Tibial nerve (tissue), 4 donors: ENCODE data around the gene PROCA1.

Experiments used
- EP300 ChIP-seq, 2 donors: sonication (generic); formaldehyde crosslinking; IDR thresholded peaks; one replicate each; pipeline ENCODE4 v1.6.1; 2017; ENCODE audit warnings: antibody characterized with exemption in 2 of 2, mild to moderate bottlenecking in 1 of 2
- POLR2A ChIP-seq, 2 donors: fragments of 450-650 bp; IDR thresholded peaks; one replicate each; pipeline ENCODE4 v1.6.1; 2017; ENCODE audit warnings: antibody characterized with exemption in 2 of 2, mild to moderate bottlenecking in 2 of 2, moderate library complexity in 2 of 2
- TF ChIP-seq, protein P1 (sequence below), 5 experiments: fragments of 200-600 bp in 3 of 5; fragments of 450-650 bp in 2 of 5; sonication (generic) in 3 of 5; IDR thresholded peaks; one replicate each; pipeline ENCODE4 v1.5.1; 2016 to 2019; ENCODE audit warnings: antibody characterized with exemption in 5 of 5, mild to moderate bottlenecking in 3 of 5, moderate library complexity in 2 of 5

DNA sequence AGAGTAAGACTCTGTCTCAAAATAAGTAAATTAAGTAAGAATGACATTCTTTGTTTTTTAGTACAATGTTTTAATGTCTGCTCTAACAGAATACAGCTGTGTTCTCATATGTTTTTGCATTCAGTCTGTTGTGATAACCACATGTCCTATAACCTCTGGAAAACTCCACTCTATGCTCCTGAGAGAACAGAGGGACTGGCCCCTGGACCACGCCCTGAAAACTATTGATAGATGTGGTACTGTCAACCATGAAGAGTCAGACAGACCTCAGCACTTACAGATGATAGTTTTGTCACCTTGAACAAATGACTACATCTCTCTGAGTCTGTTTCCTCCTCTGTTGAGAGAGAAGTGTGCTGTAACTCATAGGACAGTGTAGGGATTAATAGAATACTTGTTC, 41.8 kb downstream of the PROCA1 start:
- TF ChIP-seq, protein P1, sequence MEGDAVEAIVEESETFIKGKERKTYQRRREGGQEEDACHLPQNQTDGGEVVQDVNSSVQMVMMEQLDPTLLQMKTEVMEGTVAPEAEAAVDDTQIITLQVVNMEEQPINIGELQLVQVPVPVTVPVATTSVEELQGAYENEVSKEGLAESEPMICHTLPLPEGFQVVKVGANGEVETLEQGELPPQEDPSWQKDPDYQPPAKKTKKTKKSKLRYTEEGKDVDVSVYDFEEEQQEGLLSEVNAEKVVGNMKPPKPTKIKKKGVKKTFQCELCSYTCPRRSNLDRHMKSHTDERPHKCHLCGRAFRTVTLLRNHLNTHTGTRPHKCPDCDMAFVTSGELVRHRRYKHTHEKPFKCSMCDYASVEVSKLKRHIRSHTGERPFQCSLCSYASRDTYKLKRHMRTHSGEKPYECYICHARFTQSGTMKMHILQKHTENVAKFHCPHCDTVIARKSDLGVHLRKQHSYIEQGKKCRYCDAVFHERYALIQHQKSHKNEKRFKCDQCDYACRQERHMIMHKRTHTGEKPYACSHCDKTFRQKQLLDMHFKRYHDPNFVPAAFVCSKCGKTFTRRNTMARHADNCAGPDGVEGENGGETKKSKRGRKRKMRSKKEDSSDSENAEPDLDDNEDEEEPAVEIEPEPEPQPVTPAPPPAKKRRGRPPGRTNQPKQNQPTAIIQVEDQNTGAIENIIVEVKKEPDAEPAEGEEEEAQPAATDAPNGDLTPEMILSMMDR (IDR thresholded peaks at IDR 0.05), result no peak
- TF ChIP-seq POLR2A (IDR thresholded peaks at IDR 0.05) (no peak), EP300 (IDR thresholded peaks at IDR 0.05) (no peak)
